ELR (cell line): ENCODE results near the gene KLK10.

Experiments used
- DNase-seq: peaks from one replicate; pipeline ENCODE4 v3.0.0-alpha.2; 2015; ENCODE audit warnings: low read depth

The KLK10 gene

GRCh38 chr19:51019544-51019925 is at the start of gene KLK10:
KLK10 (minus strand) TSS chr19:51019709; CDS start chr19:51019130, 579 bp downstream.
- no peak for DNase-seq

DNA sequence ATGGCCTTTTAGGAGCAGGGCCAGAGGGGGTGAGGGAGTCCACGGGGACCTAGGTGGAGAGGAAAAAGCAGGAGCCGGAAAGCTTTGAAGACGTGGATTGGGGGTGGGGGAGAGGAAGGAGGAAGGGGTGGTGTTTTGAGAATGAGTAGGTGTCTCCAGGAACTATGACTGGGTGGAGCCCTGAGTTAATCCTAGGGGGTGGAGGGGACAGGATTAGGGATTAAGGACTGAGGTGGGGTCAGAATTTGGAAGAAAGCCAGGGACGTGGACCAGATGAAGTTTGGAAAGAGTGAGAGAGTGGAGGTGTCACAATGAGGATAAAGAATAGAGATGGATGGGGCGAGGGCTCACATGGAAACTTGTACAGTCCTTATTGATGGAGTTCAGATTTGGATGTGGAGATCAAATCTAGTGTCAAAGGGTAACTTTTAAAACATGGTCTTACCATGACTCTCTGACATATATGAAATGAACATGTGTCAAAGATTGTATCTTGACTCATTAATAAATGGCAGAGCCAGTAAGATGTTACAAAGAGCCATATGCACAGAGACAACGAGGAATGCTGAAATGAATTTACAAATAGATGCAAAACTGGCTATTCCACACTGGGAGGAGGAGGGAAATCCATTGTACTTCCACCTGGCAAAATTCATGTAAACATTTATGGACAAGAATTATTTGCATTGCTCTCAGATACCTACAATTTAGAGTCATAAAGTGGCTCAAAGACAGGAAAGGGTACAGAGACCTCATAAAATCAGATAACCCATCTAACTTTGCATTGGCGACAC is 47.1 kb upstream of the KLK10 start:
- DNase-seq, result no peak

DNA sequence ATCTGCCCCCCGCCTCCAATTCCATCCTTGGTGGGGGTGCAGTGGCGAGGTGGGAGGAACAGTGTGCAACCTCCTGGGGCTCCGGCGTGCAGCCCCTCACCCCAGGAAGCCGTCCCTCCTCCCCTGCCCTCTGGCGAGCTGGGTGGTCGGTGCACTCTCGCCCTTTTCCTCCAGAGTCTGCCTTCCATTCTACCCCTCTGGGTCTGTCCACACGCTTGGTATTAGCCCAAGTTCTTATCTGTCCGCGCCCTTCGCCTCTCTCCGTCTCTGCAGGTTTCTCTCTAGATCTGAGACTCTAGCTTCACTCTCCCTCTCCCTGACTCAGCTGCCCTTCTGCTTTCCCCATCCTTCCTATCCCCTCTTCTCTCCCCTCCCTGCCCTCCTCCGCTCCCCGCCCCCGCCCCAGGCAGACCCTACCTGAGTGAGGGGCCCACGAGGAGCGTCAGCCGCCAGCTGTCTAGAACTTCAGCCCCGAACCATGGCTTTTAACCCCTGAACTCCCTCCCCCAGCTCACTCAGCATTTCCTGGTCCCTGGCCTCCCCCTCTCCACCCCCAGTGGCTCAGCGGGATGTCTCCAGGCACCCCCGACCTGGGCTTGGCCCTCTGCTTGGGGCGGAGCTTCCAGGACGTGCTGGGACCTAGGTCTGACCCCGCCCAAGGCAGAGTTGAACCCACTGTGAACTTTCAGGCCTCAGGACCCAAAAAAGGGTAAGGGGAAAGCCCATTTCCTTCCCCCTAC is 45.9 kb upstream of the KLK10 start:
- no peak for DNase-seq

DNA sequence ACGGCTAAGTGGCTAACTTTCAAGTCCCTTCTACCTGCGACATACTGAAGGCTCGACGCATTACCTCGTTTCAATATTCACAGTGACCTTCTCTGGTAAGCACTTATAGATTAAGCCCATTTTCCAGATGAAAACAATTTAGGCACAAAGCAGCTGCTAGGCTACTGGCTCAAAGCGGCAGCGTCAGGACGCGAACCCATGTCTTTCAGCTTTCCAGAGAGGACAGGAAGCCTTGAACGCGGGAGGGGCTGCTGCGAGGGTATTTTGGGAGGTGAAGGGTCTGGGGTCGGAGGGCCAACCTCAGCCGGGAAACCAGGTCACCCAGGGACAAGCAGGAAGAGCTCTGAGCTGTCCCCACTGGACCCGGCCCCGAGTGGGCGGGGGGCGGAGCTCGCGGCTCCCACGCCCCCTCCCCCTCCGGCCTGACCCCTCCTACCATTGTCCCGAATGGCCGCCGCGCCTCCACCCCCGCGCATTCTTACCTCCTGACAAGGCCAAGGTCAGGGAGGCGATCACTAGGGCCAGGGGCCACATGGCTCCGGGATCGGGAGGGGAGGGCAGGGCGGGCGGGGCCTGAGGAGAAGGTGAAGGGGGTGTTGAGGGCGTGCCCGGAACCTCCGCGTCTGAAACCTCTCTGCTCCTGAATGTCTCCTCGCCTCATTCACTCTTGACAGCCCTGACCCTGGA is 45.2 kb upstream of the KLK10 start, which contains the start of gene KLK13:
Gene KLK13 (minus strand): TSS at position 559 of the 687 bp plus-strand sequence. CDS start 25 bp downstream, at position 534.
- DNase-seq, result no peak

GRCh38 chr19:51063664-51064063 is 44.2 kb upstream of the KLK10 start:
- DNase-seq, result no peak

GRCh38 chr19:51060973-51061372 is 41.5 kb upstream of the KLK10 start:
- no peak for DNase-seq

DNA sequence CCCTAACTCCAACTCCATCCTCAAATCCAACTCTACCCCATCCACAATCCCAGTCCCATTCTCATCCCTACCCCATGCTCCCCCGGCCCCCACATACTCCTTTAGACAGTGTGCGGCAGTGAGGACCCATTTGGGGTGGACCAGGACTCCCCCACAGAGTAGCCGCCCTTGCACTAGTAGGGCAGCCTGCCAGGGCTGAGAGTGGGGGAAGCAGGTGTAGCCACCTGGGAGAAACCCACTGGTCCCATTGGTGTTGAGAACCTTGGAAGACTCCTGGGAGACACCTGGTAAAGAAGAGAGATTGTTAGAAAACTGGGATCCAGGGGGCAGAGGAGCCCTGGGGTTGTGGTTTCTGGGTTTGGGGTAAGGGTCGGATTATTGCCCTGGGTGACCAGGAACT is 40.8 kb upstream of the KLK10 start:
- DNase-seq, result no peak

DNA sequence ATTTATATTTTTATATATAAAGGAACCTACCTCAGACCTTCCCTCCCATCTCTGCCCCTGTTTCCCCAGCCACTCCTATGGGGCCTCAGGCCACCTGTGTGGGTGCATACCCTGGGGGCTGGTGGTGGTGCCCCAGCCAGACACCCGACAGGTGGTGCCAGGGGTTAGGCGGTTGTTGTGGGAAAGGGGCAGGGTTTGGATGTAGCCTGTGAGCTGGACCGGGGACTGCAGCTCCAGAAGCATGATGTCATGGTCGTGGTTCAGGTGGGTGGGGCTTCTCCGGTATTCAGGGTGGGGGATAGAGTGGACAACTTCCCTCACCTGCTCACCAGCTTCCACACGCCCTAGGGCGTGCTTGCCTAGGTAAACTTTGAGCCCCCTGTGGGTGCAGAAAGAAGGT is 40.2 kb upstream of the KLK10 start:
- no peak for DNase-seq

DNA sequence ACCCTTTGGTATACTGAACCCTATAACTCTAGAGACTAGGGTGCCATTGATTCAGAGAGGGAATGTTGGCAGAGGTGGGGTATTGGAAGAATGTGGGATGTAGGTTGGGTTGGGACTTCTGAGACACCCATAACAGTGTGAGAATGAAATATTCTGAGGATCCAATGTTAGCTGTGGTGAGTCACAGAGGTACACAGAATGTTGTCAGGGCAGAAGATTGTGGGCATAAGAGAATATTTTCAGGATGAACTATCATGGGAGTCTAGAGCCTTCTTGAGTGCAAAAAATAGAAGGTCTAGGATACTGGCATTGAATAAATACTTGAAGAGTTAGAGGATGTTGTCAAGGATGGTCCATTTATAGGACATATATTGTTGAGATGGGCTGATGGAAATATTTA is 36.4 kb upstream of the KLK10 start:
- DNase-seq, result no peak

GRCh38 chr19:51047031-51047335 is 27.5 kb upstream of the KLK10 start:
- no peak for DNase-seq

DNA sequence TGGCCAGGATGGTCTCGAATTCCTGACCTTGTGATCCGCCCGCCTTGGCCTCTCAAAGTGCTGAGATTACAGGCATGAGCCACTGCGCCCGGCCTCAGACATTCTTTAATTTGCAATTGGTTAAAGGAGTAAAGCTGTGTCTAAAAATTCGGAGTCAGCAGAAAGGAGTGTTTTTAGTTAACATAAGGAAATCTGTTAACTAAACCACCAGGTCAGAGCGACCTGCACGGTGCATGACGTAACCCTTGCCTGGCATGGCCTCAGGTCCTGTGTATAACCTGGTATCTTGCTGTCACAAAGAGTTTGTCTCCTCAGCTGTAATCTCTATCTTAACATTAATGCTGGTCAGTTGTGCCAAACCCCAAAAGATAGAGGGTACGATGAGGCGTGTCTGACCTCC is 24.8 kb upstream of the KLK10 start:
- no peak for DNase-seq

GRCh38 chr19:51043497-51043896 is 24.0 kb upstream of the KLK10 start:
- DNase-seq, result no peak

- DNase-seq, result no peak
Observed at GRCh38 chr19:51040151-51040550, 20.6 kb upstream of the KLK10 start.

DNA sequence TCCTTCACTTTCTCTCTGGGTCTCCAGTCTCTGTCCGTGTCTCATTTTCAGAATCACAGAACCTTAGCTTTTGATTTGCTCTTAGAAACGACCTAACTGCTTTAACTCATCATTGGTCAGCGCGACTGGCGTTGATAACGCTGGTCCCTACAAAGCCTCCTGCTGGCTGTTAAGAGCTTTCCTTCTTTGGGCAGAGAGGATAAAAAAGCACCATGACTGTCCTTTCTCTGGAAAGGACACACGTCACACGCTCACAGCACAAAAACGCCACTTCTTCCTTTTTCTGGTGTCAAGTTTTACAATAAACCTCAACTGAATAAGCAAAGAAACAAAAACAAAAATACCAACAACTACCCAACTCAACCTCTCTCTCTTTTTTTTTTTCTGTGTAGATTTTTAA is 17.0 kb upstream of the KLK10 start:
- DNase-seq, result peak; percentile 20

DNA sequence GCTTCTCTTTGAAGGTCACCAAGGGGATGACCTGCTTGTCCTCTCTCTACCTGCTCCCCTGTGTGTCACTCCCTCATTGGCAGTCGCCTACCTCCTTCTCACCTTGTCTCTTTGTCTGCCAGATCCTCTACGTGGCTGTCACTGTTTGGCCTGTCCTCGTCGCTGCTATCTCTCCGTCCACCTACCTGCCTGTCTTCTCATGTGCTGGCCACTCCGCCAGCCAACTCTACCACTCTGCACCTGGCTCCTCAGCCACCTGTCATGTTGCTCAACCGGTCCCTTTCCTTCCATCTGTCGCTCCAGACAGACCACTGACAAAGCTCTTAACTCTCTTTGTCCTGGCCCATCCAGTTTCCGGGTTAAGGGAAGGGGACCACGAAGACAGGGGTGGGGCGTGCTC is 15.2 kb upstream of the KLK10 start, which contains the start of gene KLK12:
Gene KLK12 (minus strand): TSS at position 299 of the 400 bp plus-strand sequence. CDS start 381 bp downstream, outside the sequence.
- no peak for DNase-seq

DNA sequence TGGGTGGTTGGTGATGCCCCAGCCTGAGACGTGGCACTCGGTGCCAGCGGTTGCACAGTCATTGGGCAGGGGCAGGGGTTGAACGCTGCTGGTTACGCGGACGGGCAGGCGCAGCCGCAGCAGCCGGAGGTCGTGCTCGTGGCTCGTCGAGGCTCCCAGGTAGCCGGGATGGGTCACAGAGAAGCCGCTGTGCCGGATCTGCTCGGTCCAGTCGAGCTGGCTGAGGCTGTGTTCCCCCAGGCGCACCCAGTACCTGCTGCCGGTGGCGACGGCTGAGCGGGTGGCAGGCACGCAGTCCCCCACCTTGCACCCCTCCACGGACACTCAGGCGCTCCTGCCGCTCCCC is 12.3 kb upstream of the KLK10 start:
- no peak for DNase-seq

DNA sequence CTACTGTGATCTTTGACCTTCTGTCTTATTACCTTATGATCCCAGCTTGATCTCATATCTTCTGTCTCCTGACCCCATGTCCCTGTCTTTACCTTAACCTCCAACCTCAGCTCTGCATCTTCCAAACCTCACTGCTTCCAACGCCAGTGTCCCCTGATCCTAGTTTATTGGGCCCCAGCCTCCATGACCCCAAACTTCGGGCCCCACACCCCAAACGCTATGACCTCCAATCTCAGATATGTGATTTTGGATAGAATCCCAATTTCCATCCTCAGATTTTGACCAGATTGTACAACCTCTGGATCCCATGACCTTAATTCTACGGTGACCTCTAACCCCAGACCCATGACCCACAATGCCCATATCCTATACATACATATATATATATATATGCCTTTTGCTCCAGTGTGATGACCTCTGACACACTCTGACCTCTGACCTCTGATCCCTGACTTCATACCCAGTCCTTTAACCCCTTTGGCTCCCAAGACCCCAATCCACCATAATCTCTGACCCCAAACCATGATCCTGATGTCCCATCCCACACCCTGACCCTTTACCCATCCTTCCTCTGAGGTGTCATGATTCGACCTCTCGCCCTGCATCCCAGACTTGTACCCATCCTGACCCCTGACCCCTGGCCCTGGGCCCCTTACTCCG is 11.8 kb upstream of the KLK10 start:
- no peak for DNase-seq

DNA sequence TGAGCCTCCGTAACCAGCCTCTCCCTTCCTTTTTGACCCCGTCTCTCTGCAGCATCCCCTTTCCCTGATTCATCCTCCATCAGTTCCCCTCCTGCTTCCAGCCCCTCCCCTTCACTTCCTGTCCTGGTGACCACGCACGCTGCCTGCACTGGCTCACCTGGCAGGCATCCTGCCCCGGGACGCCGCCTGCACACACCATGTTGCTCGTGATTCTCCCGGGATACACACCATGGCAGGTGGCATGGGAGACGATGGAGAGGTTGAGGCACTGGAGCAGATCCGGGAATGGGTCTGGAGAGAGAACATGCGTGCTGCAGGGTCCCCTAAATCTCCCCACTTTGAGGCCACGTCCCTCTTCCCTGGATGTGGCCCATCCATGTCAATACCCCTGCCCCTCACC is 11.1 kb upstream of the KLK10 start:
- DNase-seq, result no peak

DNA sequence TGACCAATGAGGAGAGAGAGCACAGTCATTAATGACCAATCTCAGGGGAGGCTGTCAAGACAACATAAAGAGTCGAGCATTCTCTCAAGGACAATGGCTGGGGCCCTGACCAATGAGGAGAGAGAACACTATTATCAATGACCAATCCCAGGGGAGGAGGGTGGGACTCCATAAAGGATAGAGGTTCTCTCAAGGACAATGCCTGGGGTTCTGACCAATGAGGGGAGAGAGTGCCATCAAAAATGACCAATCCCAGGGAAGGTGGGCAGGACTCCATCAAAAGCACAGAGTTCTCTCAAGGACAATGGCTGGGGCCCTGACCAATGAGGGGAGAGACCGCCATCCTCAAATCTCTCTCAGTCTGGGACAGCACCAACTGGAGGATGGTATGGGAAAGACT is 10.2 kb upstream of the KLK10 start:
- DNase-seq, result peak; percentile 6

DNA sequence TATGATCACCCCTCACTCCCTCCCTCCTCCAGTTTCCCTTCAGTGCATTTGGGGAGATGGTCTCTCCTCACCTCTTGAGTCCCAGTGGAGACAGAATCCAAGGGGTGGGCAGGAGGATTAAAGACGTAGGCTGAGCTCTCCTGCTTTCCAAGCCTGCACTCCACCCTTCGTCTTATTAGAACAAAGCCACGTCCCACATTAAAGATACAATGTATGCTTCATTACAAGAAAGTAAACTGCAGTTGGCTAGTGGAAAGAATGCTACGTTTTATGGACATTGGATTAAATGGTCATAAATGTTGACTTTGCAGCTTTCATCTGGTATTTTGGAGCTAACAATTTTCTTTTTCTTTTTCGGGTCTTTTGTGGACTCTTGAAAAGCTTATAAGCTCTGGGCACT is 8.4 kb upstream of the KLK10 start:
- no peak for DNase-seq

DNA sequence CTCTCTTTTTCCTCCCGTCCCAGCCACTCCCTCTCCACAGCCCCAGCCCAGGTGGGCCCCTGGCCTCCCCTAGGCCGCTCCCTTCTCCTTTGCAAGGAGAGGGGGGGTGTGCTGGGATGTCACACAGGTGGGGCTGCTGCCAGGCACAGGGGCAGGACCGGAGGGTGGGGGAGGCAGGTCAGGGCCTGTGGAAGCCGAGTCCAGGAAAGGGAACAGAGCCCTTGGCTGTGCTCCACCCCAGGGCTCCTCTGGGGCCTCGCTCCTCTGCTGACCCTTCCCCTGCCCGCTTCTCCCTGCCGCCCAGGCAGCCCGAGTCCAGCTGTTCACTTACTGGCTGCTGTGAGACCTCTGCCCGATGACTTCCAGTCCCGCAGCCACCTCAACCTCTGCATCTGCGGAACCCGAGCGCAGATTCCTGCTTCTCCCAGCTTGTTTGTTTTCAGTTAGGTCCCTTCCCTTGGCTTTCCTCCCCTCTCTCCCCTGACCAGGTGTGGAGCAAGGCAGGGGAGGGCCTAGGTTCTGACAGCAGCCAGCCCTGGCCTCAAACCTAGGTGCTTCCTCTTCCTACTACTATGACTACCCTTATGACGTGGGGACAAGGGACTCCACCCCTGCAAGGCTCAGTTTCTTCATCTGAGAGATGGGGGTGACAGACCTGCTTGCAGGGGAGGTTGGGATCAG is 7.8 kb upstream of the KLK10 start:
- no peak for DNase-seq

GRCh38 chr19:51026554-51026831 is 7.0 kb upstream of the KLK10 start, which contains the start of gene KLK11:
KLK11 (minus strand) TSS chr19:51026616; CDS start chr19:51025631, 985 bp downstream.
- DNase-seq, result no peak
